Measurements from ENCODE around the gene VAT1L. TPM values are rescaled to one million over a fixed set of nuclear protein-coding genes. Genes with fewer than 3 reads are reported as not detected.

The VAT1L gene
- total RNA-seq, 1 donor from 2014 or later = 0.10 TPM

DNA sequence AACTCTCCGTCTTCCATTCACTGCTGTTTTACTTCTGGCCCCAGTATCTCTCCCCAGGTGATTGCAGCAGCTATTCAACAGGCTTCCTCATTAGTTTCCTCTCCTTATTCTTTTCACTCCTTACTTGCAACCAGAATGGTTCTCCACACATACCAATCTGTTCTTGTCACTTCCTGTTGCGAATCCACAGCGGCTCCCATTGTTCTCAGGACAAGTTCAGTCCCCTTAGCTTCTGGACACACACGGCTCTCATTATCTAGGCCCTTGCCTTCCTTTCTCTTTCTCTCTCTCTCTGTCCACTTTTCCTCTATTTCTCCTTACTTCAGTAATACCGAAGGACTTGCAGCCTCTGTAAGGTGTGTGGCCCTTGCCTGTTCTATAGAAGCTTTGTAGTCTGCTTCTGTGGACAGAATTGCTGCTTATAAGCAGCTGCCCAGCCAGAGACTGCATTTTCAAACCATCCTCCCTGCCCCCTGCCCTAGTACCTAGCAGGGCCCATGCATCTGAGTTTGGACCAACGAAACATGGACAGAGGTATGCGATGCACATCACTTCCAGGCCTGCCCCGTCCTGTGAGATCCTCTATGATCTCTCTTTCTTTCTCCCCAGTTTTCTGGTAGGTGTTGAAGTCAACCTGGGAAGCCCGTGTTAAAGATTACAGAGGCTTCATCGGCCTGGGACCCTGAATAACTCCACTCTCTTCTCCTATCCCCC is 45.7 kb downstream of the VAT1L start:
- no peak for DNase-seq (ENCODE audit: low spot score)

DNA sequence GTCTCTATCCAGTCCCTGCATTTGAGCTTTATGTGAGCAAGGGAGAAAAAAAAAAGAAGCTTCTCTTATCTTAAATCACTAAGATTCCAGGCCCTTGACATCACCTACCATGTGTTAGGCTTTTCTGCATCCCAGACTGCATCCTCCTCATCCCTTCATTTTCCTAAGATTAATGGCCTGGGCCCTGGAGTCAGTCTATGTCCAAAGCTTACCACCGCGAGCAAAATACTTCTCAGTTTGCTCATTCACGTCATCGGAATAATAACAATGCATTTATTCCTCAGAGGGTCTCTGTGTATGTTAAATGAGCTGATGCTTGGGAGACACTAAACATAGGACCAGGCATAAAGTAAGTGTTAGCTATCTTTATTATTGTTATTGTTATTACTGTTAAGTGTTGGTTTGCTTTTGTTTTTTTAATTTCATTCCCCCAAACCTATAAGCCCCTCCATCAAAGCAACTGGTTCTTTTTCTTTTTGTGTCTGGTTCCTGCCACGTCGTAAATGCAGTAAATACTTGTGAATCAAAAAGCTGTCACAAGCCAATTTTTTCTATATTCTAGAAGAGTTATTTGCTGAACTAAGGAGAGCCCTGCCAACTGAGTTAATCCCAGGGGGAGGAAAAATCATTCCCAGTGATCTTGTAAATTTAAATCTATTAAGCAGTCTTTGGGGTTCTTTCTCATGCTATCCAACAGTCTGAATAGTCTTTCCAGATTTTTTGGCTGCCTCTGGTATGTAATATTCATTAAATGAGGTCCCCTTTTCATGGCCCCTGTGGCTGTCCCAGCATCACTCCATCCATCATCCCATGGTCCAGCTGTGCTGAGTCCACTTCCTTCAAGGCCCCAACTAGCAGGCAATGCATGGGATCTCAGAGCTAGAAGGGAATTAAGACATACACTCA is 46.5 kb downstream of the VAT1L start:
- DNase-seq (ENCODE audit: low spot score) = no peak

- no peak for DNase-seq (ENCODE audit: low spot score)
Observed at GRCh38 chr16:77836801-77837200, 48.4 kb downstream of the VAT1L start.

DNA sequence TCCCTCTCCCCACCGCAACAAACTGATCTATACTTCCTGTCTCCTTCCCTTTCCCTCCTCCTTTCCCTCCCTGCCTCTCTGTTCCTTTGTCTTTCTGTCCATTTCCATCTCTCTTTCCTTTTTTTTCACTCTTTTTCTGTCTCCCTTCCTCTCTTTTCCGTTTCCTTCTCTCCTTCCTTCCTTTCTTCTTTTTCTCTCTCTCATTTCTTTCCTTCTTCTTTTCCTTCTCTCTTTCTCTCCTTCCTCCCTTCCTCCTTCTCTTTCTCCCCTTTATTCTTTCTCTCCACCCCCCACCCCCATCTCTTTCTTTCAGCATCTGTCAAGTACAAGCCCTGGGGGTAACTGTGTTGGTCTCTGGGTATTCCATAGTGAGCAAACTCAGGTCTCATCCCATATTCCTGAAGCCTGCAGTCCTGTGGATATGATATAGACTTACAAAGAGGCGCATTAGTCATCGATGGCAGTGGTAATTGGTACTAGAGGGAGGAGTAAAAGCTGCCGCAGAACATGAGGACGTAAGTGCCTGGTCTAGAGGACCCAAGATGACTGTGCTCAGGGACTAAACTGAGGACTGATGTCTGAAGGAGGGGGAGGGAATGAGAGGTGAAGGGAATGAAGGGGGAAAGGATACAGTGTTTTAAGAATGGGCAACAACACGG is 50.4 kb downstream of the VAT1L start:
- no peak for DNase-seq (ENCODE audit: low spot score)

GRCh38 chr16:77840093-77840492 is 51.7 kb downstream of the VAT1L start:
- DNase-seq (ENCODE audit: low spot score) = no peak

- DNase-seq (ENCODE audit: low spot score) = no peak
Observed at GRCh38 chr16:77840673-77841501, 52.5 kb downstream of the VAT1L start.

GRCh38 chr16:77841502-77841763 is 53.1 kb downstream of the VAT1L start:
- no peak for DNase-seq (ENCODE audit: low spot score)

GRCh38 chr16:77842468-77842867 is 54.1 kb downstream of the VAT1L start:
- no peak for DNase-seq (ENCODE audit: low spot score)

DNA sequence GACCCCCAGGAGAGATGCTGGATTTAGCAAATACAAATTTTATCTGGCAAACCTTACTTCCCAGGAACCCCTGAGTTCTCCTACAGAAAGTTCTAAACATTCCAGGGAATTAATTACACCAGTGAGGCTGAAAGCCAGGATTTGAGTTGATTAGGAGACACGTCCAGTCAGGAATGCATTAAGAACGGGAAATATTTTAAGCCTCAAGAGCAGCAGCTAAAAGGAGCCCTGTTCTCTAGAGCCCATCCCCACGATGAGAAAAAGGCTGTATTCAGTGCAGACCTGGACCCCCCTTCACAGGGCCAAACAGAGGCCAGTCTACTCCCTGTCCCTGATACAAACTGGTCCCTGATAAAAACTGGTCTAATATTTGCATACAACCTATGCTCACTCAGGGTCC is 55.0 kb downstream of the VAT1L start:
- no peak for DNase-seq (ENCODE audit: low spot score)

- DNase-seq (ENCODE audit: low spot score) = no peak
Observed at GRCh38 chr16:77844801-77845200, 56.4 kb downstream of the VAT1L start.

DNA sequence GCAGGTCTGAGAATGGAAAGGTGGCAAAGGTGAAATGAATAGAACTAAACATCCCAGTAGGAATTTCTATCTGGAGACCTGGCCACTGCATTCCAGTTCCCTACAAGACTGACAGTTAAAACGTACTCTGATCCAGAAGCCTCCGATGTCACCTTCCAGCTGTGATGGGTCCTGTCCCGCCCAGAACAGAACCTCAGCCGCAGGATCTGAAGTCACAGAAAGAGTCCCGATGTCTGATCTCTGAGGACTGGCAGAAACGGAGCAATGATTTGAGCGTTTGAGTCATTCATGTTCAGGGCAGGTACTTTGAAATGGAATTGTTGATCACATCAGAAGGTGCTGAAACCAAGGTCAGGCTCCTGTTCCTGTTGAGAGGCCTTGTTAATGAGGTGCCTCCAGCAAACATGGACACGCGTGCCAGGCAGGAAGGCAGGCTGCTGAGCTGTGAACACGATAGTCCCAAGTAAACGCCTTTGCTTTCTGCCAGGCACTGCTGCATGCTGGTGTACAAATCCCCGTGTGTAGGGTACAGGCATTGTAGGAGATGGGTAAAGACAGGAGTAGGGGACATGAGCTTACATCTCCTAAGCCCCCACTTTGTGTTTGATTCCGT is 61.4 kb downstream of the VAT1L start:
- no peak for DNase-seq (ENCODE audit: low spot score)

GRCh38 chr16:77850636-77851333 is 62.4 kb downstream of the VAT1L start:
- DNase-seq (ENCODE audit: low spot score) = no peak

DNA sequence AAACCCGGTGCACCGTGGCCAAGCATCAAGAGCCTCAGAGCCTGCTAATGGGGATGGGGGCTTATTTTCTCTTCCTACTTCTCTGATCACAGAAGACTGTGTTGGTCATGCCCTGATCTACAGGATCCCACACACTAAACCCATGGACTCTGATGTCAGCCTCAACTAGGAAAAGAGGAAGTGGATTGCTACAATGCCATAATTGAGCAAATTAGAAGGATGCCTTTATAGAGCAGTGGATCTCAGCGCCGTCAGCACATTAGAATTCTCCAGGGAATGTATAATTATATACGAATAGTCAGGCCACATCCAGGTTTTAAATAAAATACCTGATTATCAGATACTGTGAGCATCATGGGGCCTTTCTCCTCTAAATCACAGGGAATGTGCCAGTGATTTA is 64.8 kb downstream of the VAT1L start:
- no peak for DNase-seq (ENCODE audit: low spot score)

GRCh38 chr16:77856438-77857160 is 68.2 kb downstream of the VAT1L start:
- no peak for DNase-seq (ENCODE audit: low spot score)

GRCh38 chr16:77858060-77858459 is 69.7 kb downstream of the VAT1L start:
- no peak for DNase-seq (ENCODE audit: low spot score)

DNA sequence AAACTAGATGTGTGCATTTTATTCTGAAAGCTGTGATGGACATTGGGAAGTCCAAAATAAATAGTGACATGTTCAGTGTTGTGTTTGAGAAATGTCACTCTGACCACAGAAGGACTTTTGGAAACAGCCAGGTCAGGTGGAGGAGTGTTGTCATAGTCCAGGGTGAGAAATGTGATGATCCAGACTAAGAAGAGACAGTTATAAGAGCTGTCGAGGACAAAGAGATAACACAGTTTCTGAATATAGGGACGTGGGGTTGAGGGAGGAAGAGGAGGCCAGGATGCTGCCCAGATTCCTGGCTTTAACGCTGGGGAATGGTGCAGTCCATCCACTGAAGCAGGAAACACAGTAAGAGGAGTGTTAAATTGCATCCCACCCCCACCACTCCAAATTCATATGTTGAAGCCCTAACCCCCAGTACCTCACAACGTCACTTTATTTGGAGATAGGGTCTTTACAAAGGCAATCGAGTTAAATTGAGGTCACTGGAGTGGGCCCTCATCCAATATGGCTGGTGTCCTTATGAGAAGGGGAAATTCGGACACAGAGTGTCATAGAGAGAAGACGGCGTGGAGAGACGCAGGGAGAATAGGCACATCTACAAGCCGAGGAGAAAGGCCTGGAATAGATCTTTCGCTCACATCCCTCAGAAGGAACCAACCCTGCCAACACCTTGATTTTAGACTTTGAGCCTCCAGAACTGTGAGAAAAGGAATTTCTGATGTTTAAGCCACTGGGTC is 71.3 kb downstream of the VAT1L start:
- DNase-seq (ENCODE audit: low spot score) = no peak

GRCh38 chr16:77860953-77861352 is 72.6 kb downstream of the VAT1L start:
- no peak for DNase-seq (ENCODE audit: low spot score)

GRCh38 chr16:77863250-77863649 is 74.9 kb downstream of the VAT1L start:
- DNase-seq (ENCODE audit: low spot score) = no peak

DNA sequence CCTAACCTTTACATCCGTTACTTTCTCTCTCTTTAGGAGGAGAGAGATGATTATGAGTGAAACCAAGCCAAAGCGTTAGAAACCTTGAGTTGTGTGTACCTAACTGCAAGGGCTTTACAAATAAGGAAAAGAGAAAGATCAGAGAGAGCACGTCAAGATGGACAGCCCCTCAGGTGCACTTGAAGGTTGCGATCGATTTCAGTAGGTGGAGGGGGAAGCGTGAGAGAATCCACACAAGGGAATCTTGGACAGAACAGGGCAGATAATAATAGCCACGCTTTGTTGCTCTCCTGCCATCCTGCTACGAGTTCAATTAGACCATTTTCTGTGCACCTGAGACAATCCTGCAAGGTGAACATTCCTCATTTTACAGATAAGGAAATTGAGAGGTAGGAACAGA is 78.4 kb downstream of the VAT1L start:
- DNase-seq (ENCODE audit: low spot score) = no peak
